Stimulated activated CD4-positive, alpha-beta T cell treated with anti-CD3 and anti-CD28 coated beads, Interleukin-15, amount 100 ng/mL, for 1 hour (primary cell): Measurements from ENCODE around the gene ZNF668.
"Not testable (repeated sequence)": the region's sequence is repeated elsewhere in the genome, so short reads cannot be mapped to it uniquely, and the experiment has no call there.

Experiments used
- DNase-seq, 2 donors: peaks; one replicate each; pipeline ENCODE4 v3.0.0-alpha.2; 2020; ENCODE audit warnings: low read depth in 1 of 2, low spot score in 1 of 2

ZNF668 gene

GRCh38 chr16:31016018-31016417, 58.0 kb downstream of the ZNF668 start:
- no peak for DNase-seq

- not testable (repeated sequence) for DNase-seq
These were observed 60.7 kb downstream of the ZNF668 start for GRCh38 chr16:31013292-31013691.

- not testable (repeated sequence) for DNase-seq
These were observed 62.2 kb downstream of the ZNF668 start for GRCh38 chr16:31011815-31012214.
